SK-N-SH treated with all-trans-retinoic acid at 6 μM for 48 hours (cell line): ENCODE results near the gene ANTXR2.

ENCODE experiments used
- CSDC2 ChIP-seq: fragments of 250-450 bp; sonication (Bioruptor Pico); IDR thresholded peaks from 2 replicates; pipeline ENCODE4 v1.5.0; 2020; ENCODE audit warnings: mild to moderate bottlenecking, moderate library complexity
- GLIS3 ChIP-seq: fragments of 250-450 bp; sonication (Bioruptor Pico); IDR thresholded peaks from 2 replicates; pipeline ENCODE4 v1.5.0; 2020; ENCODE audit warnings: mild to moderate bottlenecking, moderate library complexity
- ISL1 ChIP-seq: fragments of 250-450 bp; sonication (Bioruptor Pico); IDR thresholded peaks from 2 replicates; pipeline ENCODE4 v2.1.2; 2022; ENCODE audit warnings: mild to moderate bottlenecking, moderate library complexity
- POU6F1 ChIP-seq: fragments of 250-450 bp; sonication (Bioruptor Pico); IDR thresholded peaks from 2 replicates; pipeline ENCODE4 v1.8.0; 2021; ENCODE audit warnings: low read depth, mild to moderate bottlenecking, moderate library complexity, borderline replicate concordance
- SNAI2 ChIP-seq: fragments of 250-450 bp; sonication (Bioruptor Pico); IDR thresholded peaks from 2 replicates; pipeline ENCODE4 v1.5.0; 2020; ENCODE audit warnings: mild to moderate bottlenecking, moderate library complexity
- TCF4 ChIP-seq: fragments of 250-450 bp; sonication (Bioruptor Pico); IDR thresholded peaks from 2 replicates; pipeline ENCODE4 v1.8.0; 2021; ENCODE audit warnings: mild to moderate bottlenecking, moderate library complexity, borderline replicate concordance
- TSHZ2 ChIP-seq: fragments of 250-450 bp; sonication (Bioruptor Pico); IDR thresholded peaks from 2 replicates; pipeline ENCODE4 v1.5.0; 2020; ENCODE audit warnings: mild to moderate bottlenecking, moderate library complexity
- ZC3H10 ChIP-seq: fragments of 250-450 bp; sonication (Bioruptor Pico); IDR thresholded peaks from 2 replicates; pipeline ENCODE4 v1.5.1; 2021; ENCODE audit warnings: mild to moderate bottlenecking, moderate library complexity
- ZFP30 ChIP-seq: fragments of 450-650 bp; formaldehyde crosslinking; IDR thresholded peaks from 2 replicates; pipeline ENCODE4 v1.5.0; 2022; ENCODE audit warnings: mild to moderate bottlenecking, moderate library complexity

- no peak for TF ChIP-seq TCF4 (CRISPR knock-in tag)
- no peak for TF ChIP-seq TSHZ2
- TF ChIP-seq ZC3H10, result no peak
- TF ChIP-seq ZFP30 (CRISPR knock-in tag), result no peak
- TF ChIP-seq CSDC2 (CRISPR knock-in tag), result no peak
- TF ChIP-seq ISL1 (CRISPR knock-in tag), result no peak
- no peak for TF ChIP-seq SNAI2 (CRISPR knock-in tag)
- no peak for TF ChIP-seq GLIS3 (CRISPR knock-in tag)
- TF ChIP-seq POU6F1 (CRISPR knock-in tag), result no peak
These were observed 187.0 kb downstream of the ANTXR2 start for GRCh38 chr4:79886021-79886420.
